Naive B cell (primary cell): ENCODE results near the gene ERAP2. TPM values are rescaled to one million over a fixed set of nuclear protein-coding genes. Genes with fewer than 3 reads are reported as not detected.
"Not testable (repeated sequence)": the region's sequence is repeated elsewhere in the genome, so short reads cannot be mapped to it uniquely, and the experiment has no call there.

Experiments
- ATAC-seq, 2 donors: fragments of 150-1000 bp; cut with Tn5 transposase; 2 replicates each; pipeline ENCODE4 v1.10.0; 2021; ENCODE audit warnings: low read depth in 2 of 2, mild to moderate bottlenecking in 2 of 2, moderate library complexity in 2 of 2
- DNase-seq: peaks from one replicate; pipeline ENCODE4 v3.0.0; 2022
- H3K27ac Mint-ChIP-seq, 6 donors: one replicate each; pipeline ENCODE4 v1.8.0; 2020 to 2022; ENCODE audit warnings: mild to moderate bottlenecking in 6 of 6, mixed read lengths in 6 of 6, moderate library complexity in 5 of 6, inconsistent platforms in 2 of 6
- H3K27me3 Mint-ChIP-seq, 3 donors: one replicate each; pipeline ENCODE4 v1.8.0; 2021 to 2022; ENCODE audit warnings: mixed read lengths in 3 of 3, mild to moderate bottlenecking in 1 of 3
- H3K36me3 Mint-ChIP-seq, 2 donors: one replicate each; pipeline ENCODE4 v1.8.0; 2020 to 2022; ENCODE audit warnings: mixed read lengths in 2 of 2, inconsistent platforms in 1 of 2, mild to moderate bottlenecking in 1 of 2
- H3K4me1 Mint-ChIP-seq, 3 donors: one replicate each; pipeline ENCODE4 v1.8.0; 2020 to 2022; ENCODE audit warnings: mixed read lengths in 3 of 3, inconsistent platforms in 1 of 3, mild to moderate bottlenecking in 1 of 3, moderate library complexity in 1 of 3
- H3K4me3 Mint-ChIP-seq, 8 donors: one replicate each; pipeline ENCODE4 v1.8.0; 2020 to 2022; ENCODE audit warnings: mild to moderate bottlenecking in 8 of 8, mixed read lengths in 8 of 8, moderate library complexity in 8 of 8, inconsistent platforms in 2 of 8
- H3K9me3 Mint-ChIP-seq, 7 donors: one replicate each; pipeline ENCODE4 v1.8.0; 2020 to 2022; ENCODE audit warnings: mixed read lengths in 7 of 7, mild to moderate bottlenecking in 5 of 7, inconsistent platforms in 2 of 7, moderate library complexity in 1 of 7
- polyA plus RNA-seq, 6 donors: library from polyadenylated mRNA; unstranded; fragments of 300-500 nt; fragmentation: Illumina TruSeq; gene quantifications; one replicate each; pipeline ENCODE4 v1.2.3, GENCODE V29; 2021; ENCODE audit warnings: low read depth in 6 of 6

The ERAP2 gene
- polyA plus RNA-seq, 6 donors from 2014 or later: 9.9 to 98.7 (median 15.5) TPM

DNA sequence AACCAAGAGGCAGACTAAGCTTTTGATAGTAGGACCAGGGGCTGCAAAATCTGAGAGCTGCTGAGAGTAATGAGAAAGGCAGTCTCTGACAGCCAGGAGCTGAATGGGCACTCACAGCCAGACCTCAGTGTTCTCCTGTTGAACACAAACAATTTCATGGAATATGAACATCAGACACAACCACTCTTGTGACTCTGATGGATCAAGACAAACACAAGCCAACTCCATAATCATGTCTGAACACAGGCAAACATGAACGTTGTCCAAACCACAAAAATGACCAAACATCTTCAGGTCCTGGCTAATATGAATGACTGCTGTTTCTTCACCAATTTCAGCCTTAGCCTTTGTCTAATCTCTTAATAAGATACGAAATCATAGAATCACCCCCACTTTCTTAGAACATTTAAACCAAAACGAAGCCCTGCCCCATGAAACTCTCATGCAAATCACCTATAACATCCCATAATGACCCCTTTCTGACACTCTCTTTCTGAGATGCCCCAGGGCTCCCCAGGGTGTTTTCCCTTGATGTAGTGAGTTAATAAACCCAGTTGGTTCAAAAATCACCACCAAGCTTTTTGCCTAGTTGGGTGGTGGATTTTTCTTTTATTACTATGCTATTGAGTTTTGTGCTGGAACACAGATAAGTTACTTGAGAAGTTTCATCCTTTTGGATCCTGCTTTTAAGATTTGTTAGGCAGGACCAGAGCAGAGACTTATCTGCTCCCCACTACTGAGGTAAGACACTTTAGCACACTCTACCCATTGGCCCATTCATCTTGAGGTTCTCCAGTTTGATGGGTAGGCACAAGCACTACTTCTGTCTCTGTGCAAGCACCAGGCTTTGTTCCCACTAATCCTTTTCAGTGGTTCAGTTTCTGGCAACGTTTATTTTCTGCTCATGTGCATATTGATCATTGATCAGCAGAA, 5.9 kb upstream of the ERAP2 start:
- peak overlapping the region; percentile 38 to 91 (median 78) for H3K27ac Mint-ChIP-seq
- DNase-seq (peak; percentile 55), ATAC-seq (peak; percentile 83 to 91)
- peak overlapping the region in 7 of 8 donors; percentile 10 to 86 (median 60) for H3K4me3 Mint-ChIP-seq
- H3K36me3 Mint-ChIP-seq: no peaks in the 10 kb centered on the region
- no peaks in the 10 kb centered on the region for H3K9me3 Mint-ChIP-seq
- H3K4me1 Mint-ChIP-seq: peaks cover 48 to 63% (median 48%) of the 10 kb centered on the region in 3 donors
- peaks cover 0 to 7% (median 0%) of the 10 kb centered on the region in 3 donors for H3K27me3 Mint-ChIP-seq

DNA sequence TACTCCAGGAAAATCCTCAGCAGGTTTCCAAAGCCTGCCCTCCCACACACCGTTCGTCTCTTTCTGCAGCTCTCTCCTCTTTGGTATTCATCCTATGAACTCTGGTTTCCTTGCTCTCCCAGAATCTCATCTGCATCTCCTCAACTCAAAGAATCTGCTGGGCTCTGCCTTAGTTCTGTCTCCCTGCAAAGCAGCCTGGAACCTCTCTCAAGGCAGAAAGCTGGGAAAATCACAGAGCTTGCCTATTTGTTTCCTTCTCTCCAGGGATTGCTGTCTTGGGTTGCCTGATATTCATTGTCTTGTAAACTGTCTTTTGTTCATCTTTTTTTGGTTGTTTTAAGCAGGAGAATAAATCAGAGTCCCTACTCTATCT, 5.3 kb upstream of the ERAP2 start:
- H3K4me3 Mint-ChIP-seq: peak overlapping the region; percentile 10 to 86 (median 67)

GRCh38 chr5:96871686-96872085, 4.6 kb upstream of the ERAP2 start:
- Mint-ChIP-seq H3K27me3 (no peaks in the 10 kb centered on the region), H3K27ac (peak overlapping the region; percentile 18 to 91 (median 64)), H3K36me3 (no peaks in the 10 kb centered on the region), H3K9me3 (no peaks in the 10 kb centered on the region), H3K4me1 (peaks cover 55 to 74% (median 56%) of the 10 kb centered on the region in 3 donors), H3K4me3 (peak overlapping the region in 5 of 8 donors; percentile 38 to 86 (median 60))
- no peak for DNase-seq
- no peak for ATAC-seq

More for the DNA sequence above, 5.3 kb upstream of the ERAP2 start:
- H3K27me3 Mint-ChIP-seq: peaks cover 0 to 5% (median 0%) of the 10 kb centered on the region in 3 donors
- DNase-seq: no peak
- peaks cover 55 to 70% (median 55%) of the 10 kb centered on the region in 3 donors for H3K4me1 Mint-ChIP-seq
- H3K27ac Mint-ChIP-seq: peak overlapping the region; percentile 38 to 91 (median 75)
- no peaks in the 10 kb centered on the region for H3K36me3 Mint-ChIP-seq
- no peak for ATAC-seq
- H3K9me3 Mint-ChIP-seq: no peaks in the 10 kb centered on the region

DNA sequence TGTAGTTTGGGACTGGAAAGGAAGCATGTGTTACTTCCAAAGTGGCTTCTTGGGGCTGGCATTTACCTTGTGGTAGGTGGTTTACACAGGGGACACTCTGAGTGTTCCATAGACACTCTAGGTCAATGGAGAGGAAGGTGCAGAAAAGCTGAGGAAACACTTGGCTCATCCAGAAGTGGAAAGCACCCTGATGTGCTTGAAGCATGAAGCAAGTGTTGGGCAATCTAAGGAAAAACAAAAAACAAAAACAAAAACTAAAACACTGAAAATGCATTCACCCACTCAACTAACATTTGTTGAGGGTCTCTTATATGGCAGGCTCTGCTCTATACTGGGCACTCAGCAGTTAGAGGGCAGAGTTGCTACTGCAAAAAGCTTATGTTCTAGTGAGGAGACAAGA, 2.9 kb upstream of the ERAP2 start:
- Mint-ChIP-seq H3K4me3 (peak overlapping the region in 3 of 8 donors; percentile 17 to 68 (median 35)), H3K36me3 (no peaks in the 10 kb centered on the region), H3K27ac (peak overlapping the region in 4 of 6 donors; percentile 27 to 94 (median 86)), H3K4me1 (peaks cover 56 to 79% (median 62%) of the 10 kb centered on the region in 3 donors), H3K9me3 (no peaks in the 10 kb centered on the region), H3K27me3 (no peaks in the 10 kb centered on the region)
- DNase-seq (no peak), ATAC-seq (no peak)

DNA sequence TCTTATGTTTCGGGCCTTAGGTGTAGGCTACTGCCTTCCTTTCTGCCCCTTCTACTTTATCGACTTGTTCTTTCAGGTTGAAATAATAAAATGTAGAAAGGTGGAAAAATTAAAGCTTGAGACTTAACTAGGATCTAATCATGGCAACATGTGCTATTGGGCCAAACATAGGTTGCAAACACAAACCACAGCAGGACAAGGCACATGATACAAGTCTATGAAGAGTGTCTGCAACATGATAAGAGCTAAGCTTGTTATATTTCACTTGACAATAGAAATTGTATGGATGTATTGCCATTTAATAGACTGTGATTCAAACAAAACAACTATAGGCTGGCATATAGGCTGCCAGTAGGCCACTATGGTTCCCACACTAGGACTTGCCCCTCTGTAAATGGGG, 1.7 kb upstream of the ERAP2 start:
- ATAC-seq (no peak), DNase-seq (no peak)
- H3K9me3 Mint-ChIP-seq: no peaks in the 10 kb centered on the region
- peak overlapping the region in 5 of 6 donors; percentile 2 to 94 (median 43) for H3K27ac Mint-ChIP-seq
- peaks cover 0 to 3% of the 10 kb centered on the region in 2 donors for H3K36me3 Mint-ChIP-seq
- no peaks in the 10 kb centered on the region for H3K27me3 Mint-ChIP-seq
- H3K4me1 Mint-ChIP-seq: peaks cover 47 to 77% (median 54%) of the 10 kb centered on the region in 3 donors
- H3K4me3 Mint-ChIP-seq: peak overlapping the region in 6 of 8 donors; percentile 2 to 98 (median 90)

DNA sequence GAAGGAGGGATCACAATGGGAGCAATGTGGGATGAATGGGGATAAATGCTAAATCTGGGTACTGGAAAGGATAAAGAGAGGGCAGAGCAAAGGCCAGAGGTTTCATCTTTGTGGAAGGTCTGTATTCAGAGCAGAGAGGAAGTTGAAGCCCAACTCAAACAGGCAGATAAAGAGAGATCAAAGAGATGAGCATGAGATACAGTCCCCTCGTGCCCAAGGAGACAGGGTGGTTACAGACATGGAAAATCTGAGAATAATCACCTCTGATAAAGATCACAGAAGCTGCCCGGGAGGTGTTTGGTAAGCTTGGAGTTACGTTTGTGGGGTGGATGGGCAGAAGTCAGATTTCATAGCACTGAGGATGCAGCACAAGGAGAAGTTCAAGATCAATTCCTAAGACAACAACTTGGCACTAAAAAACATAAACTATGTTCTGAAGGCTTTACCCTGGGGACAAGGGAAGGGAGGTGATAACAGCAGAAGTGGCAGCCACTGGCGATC, 459 bp upstream of the ERAP2 start:
- H3K9me3 Mint-ChIP-seq: no peaks in the 10 kb centered on the region
- DNase-seq (no peak), ATAC-seq (peak; percentile 24)
- no peaks in the 10 kb centered on the region for H3K27me3 Mint-ChIP-seq
- H3K4me1 Mint-ChIP-seq: peaks cover 47 to 77% (median 55%) of the 10 kb centered on the region in 3 donors
- H3K4me3 Mint-ChIP-seq: peak overlapping the region; percentile 92 to 99 (median 98)
- peak overlapping the region; percentile 94 to 98 (median 97) for H3K27ac Mint-ChIP-seq
- peaks cover 9 to 12% of the 10 kb centered on the region in 2 donors for H3K36me3 Mint-ChIP-seq

DNA sequence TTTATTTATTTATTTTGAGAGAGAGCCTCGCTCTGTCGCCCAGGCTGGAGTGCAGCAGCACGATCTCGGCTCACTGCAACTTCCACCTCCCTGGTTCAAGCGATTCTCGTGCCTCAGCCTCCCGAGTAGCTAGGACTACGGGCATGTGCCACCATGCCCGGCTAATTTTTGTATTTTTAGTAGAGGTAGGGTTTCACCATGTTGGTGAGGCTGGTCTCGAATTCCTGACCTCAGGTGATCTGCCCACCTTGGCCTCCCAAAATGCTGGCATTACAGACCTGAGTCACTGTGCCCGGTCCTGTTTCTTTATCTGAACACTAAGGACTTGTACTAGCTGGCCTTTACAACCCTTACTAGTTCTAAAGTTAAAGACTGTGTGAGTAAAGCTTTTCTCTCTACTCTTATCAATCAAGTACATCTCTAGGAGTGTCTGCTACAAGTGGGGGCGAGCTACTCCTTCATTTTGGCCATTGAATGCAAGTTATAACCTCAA, 723 bp downstream of the ERAP2 start:
- H3K36me3 Mint-ChIP-seq: peaks cover 14% of the 10 kb centered on the region in 2 donors
- peak overlapping the region; percentile 56 to 95 (median 91) for H3K27ac Mint-ChIP-seq
- DNase-seq, H3K27me3 Mint-ChIP-seq, ATAC-seq, H3K9me3 Mint-ChIP-seq: not testable (repeated sequence)
- H3K4me3 Mint-ChIP-seq: peak overlapping the region; percentile 92 to 99 (median 98)
- H3K4me1 Mint-ChIP-seq: peaks cover 48 to 77% (median 61%) of the 10 kb centered on the region in 3 donors

GRCh38 chr5:96879665-96880064, 3.4 kb downstream of the ERAP2 start:
- Mint-ChIP-seq H3K4me3 (peak overlapping the region in 7 of 8 donors; percentile 10 to 89 (median 76)), H3K27me3 (no peaks in the 10 kb centered on the region), H3K9me3 (no peaks in the 10 kb centered on the region), H3K36me3 (peaks cover 31 to 34% of the 10 kb centered on the region in 2 donors), H3K27ac (peak overlapping the region; percentile 84 to 98 (median 92)), H3K4me1 (peaks cover 50 to 79% (median 64%) of the 10 kb centered on the region in 3 donors)
- ATAC-seq (no peak), DNase-seq (no peak)

DNA sequence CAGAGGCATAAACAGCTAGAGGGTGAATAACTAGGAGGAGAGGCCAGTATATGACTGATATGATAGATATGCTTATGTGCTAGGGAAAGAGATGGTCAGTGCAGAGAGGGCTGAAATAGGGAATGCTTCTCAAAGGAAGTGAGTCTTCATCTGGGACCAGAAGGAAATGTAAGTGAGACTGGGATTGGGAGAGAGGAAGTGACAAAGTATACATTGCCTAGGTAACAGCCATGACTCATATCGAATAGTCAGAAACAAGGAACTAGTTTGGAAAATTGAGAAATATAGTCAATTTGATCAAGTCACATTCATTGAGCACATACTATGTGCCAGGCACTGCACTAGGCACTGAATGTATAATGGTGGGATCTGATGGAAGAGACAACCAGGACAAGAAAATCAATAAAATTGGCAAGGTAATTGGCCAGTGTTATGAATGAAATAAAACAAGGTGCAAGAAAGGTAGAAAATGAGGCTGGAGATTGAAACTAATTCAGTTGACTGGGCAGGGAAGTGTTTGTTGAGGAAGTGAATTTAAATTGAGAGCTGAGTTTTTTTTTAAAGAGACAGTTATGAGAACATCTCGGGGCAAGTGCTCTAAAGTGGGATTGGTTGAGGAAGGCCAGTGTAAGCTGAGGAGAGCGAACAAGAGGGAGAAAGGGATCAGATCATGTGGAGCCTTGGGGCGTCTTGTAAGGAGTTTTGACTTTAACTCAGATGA, 4.3 kb downstream of the ERAP2 start:
- H3K36me3 Mint-ChIP-seq: peaks cover 34 to 35% of the 10 kb centered on the region in 2 donors
- DNase-seq: peak; percentile 48
- ATAC-seq: peak; percentile 47 to 63

GRCh38 chr5:96881511-96882115, 5.3 kb downstream of the ERAP2 start:
- peaks cover 34 to 38% of the 10 kb centered on the region in 2 donors for H3K36me3 Mint-ChIP-seq
- no peaks in the 10 kb centered on the region for H3K9me3 Mint-ChIP-seq
- H3K27ac Mint-ChIP-seq: peak overlapping the region; percentile 46 to 94 (median 88)
- H3K4me1 Mint-ChIP-seq: peaks cover 62 to 81% (median 69%) of the 10 kb centered on the region in 3 donors
- H3K4me3 Mint-ChIP-seq: peak overlapping the region; percentile 71 to 89 (median 86)
- ATAC-seq: no peak
- no peak for DNase-seq
- no peaks in the 10 kb centered on the region for H3K27me3 Mint-ChIP-seq

More for the DNA sequence above, 4.3 kb downstream of the ERAP2 start:
- H3K4me3 Mint-ChIP-seq: peak overlapping the region; percentile 71 to 89 (median 86)
- H3K4me1 Mint-ChIP-seq: peaks cover 57 to 79% (median 64%) of the 10 kb centered on the region in 3 donors
- no peaks in the 10 kb centered on the region for H3K9me3 Mint-ChIP-seq
- no peaks in the 10 kb centered on the region for H3K27me3 Mint-ChIP-seq
- H3K27ac Mint-ChIP-seq: peak overlapping the region; percentile 84 to 98 (median 92)

DNA sequence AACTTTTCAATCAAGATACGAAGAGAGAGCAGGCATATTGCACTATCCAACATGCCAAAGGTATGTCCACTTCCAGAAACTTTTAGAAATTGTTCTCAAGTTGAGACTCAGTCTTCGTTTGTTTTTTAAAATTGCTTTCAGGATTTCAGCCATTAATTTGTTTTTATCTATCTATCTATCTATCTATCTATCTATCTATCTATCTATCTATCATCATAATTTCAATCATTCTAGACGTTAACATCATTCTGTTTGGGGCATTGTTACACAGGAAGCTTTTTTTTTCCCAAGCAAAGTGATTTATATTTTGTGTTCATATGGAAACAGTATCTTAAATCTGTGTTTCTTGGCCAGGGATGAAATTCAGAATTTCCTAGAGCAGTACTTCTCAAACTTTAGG, 7.6 kb downstream of the ERAP2 start:
- Mint-ChIP-seq H3K9me3 (no peaks in the 10 kb centered on the region), H3K4me3 (peak overlapping the region in 2 of 8 donors; percentile 12 to 64), H3K4me1 (peaks cover 62 to 78% (median 63%) of the 10 kb centered on the region in 3 donors), H3K36me3 (peaks cover 36 to 46% of the 10 kb centered on the region in 2 donors), H3K27me3 (no peaks in the 10 kb centered on the region), H3K27ac (peak overlapping the region in 4 of 6 donors; percentile 43 to 86 (median 68))
- ATAC-seq: no peak
- DNase-seq: no peak

DNA sequence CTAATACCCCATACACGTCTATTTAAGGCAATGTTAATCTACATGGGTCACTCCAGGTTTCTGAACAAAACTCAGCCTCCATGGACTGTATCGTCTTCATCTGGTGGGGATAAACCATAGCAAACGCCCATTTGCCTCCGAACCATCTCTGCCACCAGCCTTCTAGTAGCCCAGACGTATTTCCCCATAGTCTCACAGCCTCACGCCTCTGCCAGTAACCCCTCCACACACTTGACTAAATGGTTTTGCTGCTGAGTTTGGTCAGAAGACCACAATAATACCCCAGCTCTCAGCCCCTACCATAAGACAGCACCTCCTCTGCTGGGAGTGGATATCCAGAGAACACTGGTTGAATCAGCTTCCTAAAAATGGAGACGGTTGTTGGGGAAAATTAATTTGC, 8.7 kb downstream of the ERAP2 start:
- Mint-ChIP-seq H3K27ac (peak overlapping the region; percentile 86 to 99 (median 98)), H3K27me3 (no peaks in the 10 kb centered on the region), H3K4me1 (peaks cover 57 to 70% (median 61%) of the 10 kb centered on the region in 3 donors), H3K36me3 (peaks cover 45 to 51% of the 10 kb centered on the region in 2 donors), H3K4me3 (peak overlapping the region in 6 of 8 donors; percentile 11 to 80 (median 50)), H3K9me3 (no peaks in the 10 kb centered on the region)
- no peak for DNase-seq
- no peak for ATAC-seq
